ENCODE results near the gene PXMP4. TPM values are rescaled to one million over a fixed set of nuclear protein-coding genes. Genes with fewer than 3 reads are reported as not detected.

The PXMP4 gene
- total RNA-seq, 4 donors from 2014 or later: 12.5 to 34.1 (median 21.2) TPM

DNA sequence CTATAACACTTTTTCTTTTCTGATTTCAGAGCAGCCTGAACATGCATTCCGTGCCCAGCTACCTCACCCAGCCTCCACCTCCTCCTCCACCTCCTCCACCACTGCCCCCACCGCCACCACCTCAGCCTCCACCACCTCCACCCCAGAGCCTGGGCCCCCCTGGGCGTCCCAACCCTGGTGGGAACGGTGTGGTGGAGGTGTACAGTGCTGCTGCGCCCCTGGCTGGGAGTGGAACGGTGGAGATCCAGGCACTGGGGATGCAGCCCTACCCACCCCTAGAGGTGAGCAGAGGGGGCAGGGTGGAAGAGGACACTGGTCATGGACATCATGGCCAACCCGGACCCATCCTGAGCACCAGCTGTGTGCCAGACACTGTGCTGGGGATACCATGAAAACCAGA, 33.0 kb upstream of the PXMP4 start:
- TF ChIP-seq POLR2A (IDR thresholded peaks at IDR 0.05): no peak
- TF ChIP-seq, protein P1, sequence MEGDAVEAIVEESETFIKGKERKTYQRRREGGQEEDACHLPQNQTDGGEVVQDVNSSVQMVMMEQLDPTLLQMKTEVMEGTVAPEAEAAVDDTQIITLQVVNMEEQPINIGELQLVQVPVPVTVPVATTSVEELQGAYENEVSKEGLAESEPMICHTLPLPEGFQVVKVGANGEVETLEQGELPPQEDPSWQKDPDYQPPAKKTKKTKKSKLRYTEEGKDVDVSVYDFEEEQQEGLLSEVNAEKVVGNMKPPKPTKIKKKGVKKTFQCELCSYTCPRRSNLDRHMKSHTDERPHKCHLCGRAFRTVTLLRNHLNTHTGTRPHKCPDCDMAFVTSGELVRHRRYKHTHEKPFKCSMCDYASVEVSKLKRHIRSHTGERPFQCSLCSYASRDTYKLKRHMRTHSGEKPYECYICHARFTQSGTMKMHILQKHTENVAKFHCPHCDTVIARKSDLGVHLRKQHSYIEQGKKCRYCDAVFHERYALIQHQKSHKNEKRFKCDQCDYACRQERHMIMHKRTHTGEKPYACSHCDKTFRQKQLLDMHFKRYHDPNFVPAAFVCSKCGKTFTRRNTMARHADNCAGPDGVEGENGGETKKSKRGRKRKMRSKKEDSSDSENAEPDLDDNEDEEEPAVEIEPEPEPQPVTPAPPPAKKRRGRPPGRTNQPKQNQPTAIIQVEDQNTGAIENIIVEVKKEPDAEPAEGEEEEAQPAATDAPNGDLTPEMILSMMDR (IDR thresholded peaks at IDR 0.05): no peak
- no peak for DNase-seq (ENCODE audit: low spot score in 2 of 2)
- 97 to 99% methylated on average over 7 of the region's 7 CpGs for WGBS, 2 donors
- intact Hi-C loops (cut with DNase I; ENCODE audit: low total_unique reads): no loop called here
- no peak overlapping the region for H3K4me3 ChIP-seq (ENCODE audit: low read depth, poor library complexity, severe bottlenecking)

DNA sequence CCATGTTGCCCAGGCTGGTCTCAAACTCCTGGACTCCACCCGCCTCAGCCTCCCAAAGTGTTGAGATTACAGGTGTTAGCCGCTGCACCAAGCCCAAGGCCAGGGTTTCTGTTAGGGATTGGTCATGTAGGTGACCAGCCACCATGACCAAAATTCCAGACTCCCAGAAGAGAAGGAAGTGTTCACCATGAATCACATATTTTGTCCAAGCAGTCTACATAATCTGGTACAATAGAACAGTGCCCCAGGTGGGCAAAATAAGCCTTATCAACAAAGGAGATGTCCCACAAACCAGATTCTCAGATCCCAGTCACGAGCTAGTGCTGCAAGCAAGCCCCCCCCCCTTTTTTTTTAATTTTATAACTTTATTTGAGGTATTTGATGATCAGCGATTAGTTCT, 31.7 kb upstream of the PXMP4 start:
- H3K4me3 ChIP-seq (ENCODE audit: low read depth, poor library complexity, severe bottlenecking): no peak overlapping the region
- intact Hi-C loops (cut with DNase I; ENCODE audit: low total_unique reads): no loop called here
- TF ChIP-seq, protein P1 (IDR thresholded peaks at IDR 0.05): no peak
- no peak for TF ChIP-seq POLR2A (IDR thresholded peaks at IDR 0.05)
- WGBS, 2 donors: 92 to 93% methylated on average over 4 of the region's 4 CpGs
- no peak for DNase-seq (ENCODE audit: low spot score in 2 of 2)

DNA sequence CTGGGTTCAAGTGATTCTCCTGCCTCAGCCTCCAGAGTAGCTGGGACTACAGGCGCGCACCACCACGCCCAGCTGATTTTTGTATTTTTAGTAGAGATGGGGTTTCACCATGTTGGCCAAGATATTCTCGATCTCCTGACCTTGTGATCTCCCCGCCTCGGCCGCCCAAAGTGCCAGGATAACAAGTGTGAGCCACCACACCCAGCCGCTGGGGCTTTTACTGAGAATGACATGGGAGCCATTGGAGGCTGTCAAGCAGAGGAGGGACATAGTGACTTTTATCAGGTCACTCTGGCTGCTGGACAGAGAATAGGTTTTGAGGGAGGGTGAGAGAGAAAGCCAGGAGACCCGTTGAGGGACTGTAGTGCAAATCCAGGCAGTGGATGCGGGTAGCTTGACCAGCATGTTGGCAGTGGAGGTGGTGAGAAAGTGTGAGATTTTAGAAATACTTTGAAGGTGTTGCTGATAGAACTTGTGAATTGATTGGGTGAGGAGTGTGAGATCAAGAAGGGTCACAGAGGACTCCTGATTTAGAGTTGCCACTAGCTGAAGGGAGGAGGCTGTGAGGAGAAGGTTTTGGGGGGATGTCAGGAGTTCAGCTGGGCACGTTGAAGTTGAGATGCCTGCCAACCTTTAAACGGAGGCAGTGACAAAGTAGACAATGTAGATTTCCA, 26.4 kb upstream of the PXMP4 start:
- TF ChIP-seq POLR2A (IDR thresholded peaks at IDR 0.05): no peak
- TF ChIP-seq, protein P1 (IDR thresholded peaks at IDR 0.05): no peak
- 94% methylated on average over 12 of the region's 12 CpGs for WGBS, 2 donors

DNA sequence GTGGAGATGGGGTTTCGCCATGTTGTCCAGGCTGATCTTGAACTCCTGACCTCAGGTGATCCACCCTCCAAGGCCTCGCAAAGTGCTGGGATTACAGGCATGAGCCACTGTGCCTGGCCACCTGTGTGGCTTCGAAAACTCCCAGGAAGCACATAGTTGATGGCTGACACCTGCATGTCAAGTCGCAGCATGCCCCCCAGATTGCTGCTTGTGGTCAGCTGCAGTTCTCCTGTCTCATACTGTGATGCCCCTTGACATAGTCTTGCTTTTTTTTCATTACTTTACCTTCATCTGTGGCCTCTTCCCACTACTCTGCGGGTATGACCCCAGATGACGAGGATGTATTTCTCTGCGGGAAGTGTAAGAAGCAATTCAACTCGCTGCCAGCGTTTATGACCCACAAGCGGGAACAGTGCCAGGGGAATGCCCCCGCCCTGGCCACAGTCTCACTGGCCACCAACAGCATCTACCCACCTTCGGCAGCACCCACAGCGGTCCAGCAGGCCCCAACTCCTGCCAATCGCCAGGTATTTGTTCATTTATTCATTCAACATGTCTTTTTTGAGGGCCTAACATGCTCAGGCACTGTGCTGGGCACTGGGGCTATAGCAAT, 24.8 kb upstream of the PXMP4 start:
- DNase-seq (ENCODE audit: low spot score in 2 of 2): no peak
- intact Hi-C loops (cut with DNase I; ENCODE audit: low total_unique reads): no loop called here
- 96% methylated on average over 14 of the region's 14 CpGs for WGBS, 2 donors
- no peak overlapping the region for H3K4me3 ChIP-seq (ENCODE audit: low read depth, poor library complexity, severe bottlenecking)
- no peak for TF ChIP-seq POLR2A (IDR thresholded peaks at IDR 0.05)
- TF ChIP-seq, protein P1 (IDR thresholded peaks at IDR 0.05): no peak

More for the DNA sequence above, 26.4 kb upstream of the PXMP4 start:
- H3K4me3 ChIP-seq (ENCODE audit: low read depth, poor library complexity, severe bottlenecking): no peak overlapping the region
- intact Hi-C loops (cut with DNase I; ENCODE audit: low total_unique reads): no loop called here
- no peak for DNase-seq (ENCODE audit: low spot score in 2 of 2)

DNA sequence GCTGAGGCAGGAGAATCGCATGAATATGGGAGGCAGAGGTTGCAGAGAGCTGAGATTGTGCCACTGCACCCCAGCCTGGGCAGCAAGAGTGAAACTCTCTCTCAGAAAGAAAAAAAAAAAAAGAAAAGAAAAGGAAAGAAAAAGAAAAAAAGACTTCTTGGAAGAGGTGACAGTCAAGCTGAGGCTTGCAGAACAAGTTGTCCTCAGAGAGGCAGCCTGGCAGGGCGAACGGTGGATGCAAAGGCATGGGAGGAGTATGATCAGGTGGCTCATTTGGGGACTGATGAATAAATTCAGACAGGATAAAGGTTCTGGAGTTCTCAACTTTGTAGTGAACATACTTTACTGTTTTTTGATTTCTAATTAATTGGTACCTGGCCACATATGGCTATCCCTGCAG, 24.1 kb upstream of the PXMP4 start:
- no peak overlapping the region for H3K4me3 ChIP-seq (ENCODE audit: low read depth, poor library complexity, severe bottlenecking)
- DNase-seq (ENCODE audit: low spot score in 2 of 2): no peak
- no peak for TF ChIP-seq POLR2A (IDR thresholded peaks at IDR 0.05)
- intact Hi-C loops (cut with DNase I; ENCODE audit: low total_unique reads): no loop called here
- 72 to 74% methylated on average over 3 of the region's 3 CpGs for WGBS, 2 donors

DNA sequence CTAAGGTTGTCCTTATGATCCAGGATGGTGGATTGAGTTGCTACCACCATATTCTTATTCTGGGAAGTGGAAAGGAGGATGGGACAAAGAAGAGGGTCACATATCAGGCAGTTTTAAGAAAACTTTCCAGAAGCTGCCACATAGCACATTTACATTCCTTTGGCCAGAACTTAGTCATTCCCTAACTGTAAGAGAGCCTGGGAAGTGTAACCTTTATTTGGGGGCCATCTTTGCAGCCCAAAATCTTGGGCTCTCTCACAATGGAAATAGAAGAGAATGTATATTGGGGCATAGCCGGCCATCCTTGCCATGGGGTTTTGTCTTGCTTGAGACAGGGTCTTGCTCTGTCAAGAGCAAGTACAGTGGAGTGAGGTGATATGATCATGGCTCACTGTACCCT, 20.1 kb upstream of the PXMP4 start:
- 95 to 96% methylated on average over 1 of the region's 1 CpG for WGBS, 2 donors
- no peak overlapping the region for H3K4me3 ChIP-seq (ENCODE audit: low read depth, poor library complexity, severe bottlenecking)
- intact Hi-C loops (cut with DNase I; ENCODE audit: low total_unique reads): no loop called here
- no peak for TF ChIP-seq POLR2A (IDR thresholded peaks at IDR 0.05)
- TF ChIP-seq, protein P1 (IDR thresholded peaks at IDR 0.05): no peak
- DNase-seq (ENCODE audit: low spot score in 2 of 2): no peak

Measured in lower leg skin (tissue), 4 donors.